NCI-H82 treated with DMSO at 0.1 percent for 48 hours (cell line): ENCODE measurements around the gene RPL22.
A peak's percentile ranks its signal among the peaks of the same experiment; 100 is the strongest.
"Not testable (repeated sequence)": the region's sequence is repeated elsewhere in the genome, so short reads cannot be mapped to it uniquely, and the experiment has no call there.

ENCODE experiments used
- DNase-seq: peaks from one replicate; lab custom pipeline; 2025; ENCODE audit not compliant: unreplicated experiment; lab: John Stamatoyannopoulos, UW

The RPL22 gene

GRCh38 chr1:6234502-6235295 is 35.3 kb upstream of the RPL22 start:
- DNase-seq: no peak

DNA sequence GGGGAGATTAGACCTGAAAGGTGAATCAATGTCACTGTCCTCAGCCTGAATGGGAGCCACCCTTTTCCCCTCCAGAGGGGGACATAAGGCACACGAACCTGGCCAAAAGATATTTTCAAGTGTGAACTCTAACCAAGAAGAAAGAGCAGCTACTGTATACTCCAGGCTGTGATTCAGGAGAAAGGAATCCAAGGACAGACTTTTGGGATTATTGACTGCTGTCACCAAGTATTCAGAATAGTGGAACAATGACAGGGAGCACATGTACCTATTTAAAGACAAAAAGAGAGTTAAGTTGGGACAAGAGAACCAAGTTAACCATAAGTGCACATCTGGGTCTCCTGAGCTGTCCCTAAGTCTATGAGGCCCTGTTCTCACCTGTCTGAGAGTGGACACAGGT is 34.0 kb upstream of the RPL22 start:
- peak; percentile 39 for DNase-seq

GRCh38 chr1:6225651-6226050 is 26.3 kb upstream of the RPL22 start:
- DNase-seq: no peak

DNA sequence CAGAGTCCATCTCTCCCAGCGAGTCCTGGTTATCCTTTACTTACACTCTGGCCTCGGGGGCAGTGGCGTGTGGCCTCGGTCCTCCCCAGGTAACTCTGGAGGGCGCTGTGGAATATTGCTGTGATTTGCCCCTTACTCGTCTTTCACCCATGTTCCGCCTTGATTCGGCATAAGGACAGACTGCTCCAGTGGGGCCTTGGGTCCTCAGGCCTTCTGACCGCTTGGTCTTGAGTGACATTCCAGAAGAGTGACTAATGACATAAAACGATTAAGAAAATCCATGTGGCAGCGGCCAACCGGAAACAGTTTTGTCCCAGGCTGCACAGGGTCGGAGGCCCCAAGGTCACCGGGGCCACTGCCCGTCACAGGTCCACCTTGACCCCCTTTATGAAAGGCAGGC is 25.3 kb upstream of the RPL22 start:
- no peak for DNase-seq

DNA sequence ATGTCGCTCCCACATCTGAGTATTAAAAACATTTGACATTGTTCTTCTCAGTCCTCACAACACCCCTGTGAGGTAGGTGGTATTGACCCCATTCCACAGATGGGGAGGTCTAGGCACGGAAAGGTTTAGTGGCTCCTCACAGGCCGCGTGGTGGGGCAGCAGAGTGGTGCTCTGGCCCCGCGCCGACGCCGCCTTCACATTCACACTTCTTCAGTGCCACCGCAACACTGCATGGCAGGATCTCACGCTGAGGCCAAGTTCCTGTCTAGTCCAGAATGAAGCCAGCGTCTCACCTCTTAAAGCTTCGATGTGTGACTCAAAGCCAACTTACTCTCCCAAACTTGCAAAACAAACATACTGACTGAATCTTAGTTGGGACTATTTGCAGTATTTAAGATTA is 24.2 kb upstream of the RPL22 start:
- no peak for DNase-seq

GRCh38 chr1:6222636-6223035 is 23.2 kb upstream of the RPL22 start:
- no peak for DNase-seq

GRCh38 chr1:6221210-6221784 is 21.9 kb upstream of the RPL22 start:
- no peak for DNase-seq

- peak; percentile 24 for DNase-seq
These were observed 20.8 kb upstream of the RPL22 start for GRCh38 chr1:6220236-6220635.

- not testable (repeated sequence) for DNase-seq
These were observed 20.2 kb upstream of the RPL22 start for GRCh38 chr1:6219641-6220040.

DNA sequence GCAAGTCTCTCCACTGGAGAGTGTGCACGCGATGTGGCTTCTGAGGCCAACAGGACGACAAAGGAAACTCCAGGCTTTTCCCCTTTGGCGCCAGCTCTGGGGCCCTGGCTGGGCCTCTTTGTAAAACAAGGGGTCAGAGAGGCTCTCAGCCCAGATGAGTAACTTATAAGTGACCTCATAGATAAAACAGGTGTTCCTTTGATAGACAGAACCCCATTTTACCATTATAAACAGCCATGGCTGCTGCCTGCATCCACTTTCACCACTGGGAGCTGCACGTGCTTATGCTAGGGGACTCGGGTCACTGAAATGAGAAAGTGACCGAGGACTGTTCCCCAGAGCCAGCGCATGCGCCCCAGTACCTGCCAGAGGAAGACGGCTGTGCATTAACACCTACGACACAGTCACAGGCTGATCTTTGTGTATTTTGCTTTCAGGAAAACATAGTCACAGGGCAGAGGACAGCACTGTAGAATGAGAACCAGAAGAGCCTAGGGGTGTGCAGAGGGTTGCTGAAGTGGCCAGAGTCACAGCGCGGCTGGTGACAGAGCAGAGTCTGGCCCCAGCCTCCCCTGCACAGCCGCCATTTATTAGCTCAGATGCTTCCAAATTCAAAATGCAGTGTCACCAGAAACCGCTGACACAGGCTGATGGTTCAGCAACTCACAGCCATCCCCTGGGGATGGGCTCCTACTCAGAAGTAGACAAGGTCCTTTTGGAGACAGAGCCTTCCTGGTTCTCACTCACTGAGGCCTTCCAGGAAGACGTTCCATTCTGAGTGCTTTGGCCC is 19.2 kb upstream of the RPL22 start:
- DNase-seq: no peak

DNA sequence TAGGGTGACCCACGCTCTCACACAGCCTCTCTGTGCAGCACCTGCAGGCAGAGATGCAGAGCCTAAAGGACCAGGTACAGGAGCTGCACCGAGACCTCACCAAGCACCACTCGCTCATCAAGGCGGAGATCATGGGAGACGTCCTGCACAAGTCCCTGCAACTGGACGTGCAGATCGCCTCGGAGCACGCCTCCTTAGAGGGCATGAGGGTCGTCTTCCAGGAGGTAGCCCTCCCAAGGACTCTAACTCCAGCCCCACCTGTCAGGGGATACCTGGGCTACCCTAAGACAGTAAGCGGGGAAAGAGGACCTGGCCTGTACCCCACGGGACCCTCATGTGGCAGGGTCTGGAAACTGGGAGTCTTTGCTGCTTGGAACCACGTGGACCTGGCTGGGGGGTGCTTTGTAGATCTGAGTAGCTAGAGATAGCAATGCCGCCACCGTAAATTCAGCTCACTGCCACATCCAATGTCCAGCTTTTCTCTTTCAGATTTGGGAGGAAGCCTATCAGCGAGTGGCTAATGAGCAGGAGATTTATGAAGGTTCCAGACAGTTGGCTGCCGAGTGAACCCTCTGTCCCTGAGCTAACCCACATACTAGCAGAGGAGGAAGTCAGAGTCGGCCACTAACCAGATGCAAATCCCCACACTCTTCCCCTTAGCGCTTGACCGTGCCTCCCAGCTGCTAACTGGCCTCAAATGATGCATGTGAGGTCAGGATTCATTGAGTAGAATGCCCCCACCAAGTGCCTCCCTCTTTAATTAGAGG is 13.0 kb upstream of the RPL22 start:
- DNase-seq: no peak

DNA sequence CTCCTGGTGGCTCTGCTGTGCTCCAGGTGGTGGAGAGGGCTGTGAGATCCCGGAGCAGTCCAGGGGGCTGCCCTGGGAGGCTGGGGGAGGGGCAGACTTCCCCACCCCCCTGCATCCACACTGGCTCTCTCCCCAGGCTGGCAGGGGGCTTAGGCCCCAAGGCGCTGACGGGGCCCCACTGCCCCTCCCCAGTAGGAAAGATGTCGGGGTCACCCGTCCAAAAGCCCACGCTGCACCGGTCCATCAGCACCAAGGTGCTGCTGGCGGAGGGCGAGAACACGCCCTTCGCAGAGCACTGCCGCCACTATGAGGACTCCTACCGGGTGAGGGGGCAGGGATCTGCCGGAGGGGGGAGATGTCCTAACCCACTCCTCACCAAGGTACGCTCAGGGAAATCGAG is 12.3 kb upstream of the RPL22 start:
- DNase-seq: no peak

DNA sequence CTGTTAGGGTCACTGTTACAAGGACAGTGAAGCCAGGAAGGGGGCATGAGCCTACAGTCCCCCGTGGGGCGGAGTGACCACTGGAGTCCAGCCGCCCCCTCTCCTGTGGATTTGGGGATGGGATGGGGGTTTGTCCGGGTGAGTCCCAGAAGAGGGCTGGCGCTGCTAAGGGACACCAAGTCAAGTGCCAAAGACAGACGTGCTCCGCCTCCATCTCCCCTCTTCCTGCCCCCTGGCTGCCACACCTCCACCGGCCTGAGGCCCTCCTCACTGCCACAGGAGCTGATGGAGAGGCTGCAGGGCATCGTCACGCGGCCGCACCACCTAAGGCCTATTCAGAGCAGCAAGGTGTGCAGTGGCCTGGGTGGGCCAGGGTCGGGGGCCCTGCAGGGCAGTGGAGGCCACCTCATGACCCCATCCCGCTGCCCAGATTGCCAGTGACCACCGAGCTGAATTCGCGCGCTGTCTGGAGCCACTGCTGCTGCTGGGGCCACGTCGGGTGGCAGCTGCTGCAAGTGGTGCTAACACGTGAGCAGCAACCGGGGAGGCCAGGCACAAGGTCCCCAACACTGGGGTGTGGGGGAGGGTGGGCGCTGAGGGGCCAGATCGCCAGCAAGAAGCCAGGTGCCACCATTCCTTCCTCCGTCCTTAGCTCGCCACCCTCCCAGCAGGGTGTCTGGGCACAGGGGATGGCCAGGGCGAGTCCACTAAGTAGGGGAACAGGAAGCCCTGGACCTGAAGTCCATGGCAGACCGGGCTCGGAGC is 11.4 kb upstream of the RPL22 start:
- no peak for DNase-seq

GRCh38 chr1:6209661-6210580 is 10.5 kb upstream of the RPL22 start:
- DNase-seq: no peak

- DNase-seq: peak; percentile 63
These were observed 9.6 kb upstream of the RPL22 start for GRCh38 chr1:6208723-6209660.

DNA sequence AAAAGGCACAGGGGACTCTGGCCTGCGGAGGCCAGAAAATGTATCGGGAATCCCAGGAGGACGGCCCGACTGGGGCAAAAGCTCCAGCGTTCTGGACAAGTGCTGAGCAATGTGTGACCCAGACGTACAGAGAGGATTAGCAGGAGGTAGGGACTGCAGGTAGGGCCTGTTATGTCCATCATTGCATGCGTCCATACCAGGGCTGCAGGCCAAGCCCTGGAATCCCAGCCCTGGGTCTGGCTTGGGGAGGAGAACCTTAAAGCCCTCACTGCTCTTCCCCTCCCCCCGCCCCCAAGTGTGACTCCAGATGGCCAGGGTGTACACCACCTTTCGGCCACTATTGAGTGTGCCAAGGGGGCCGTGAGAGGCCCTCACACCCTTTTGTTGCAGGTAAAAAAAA is 8.5 kb upstream of the RPL22 start:
- peak; percentile 32 for DNase-seq

- DNase-seq: no peak
These were observed 7.9 kb upstream of the RPL22 start for GRCh38 chr1:6207075-6207885.

GRCh38 chr1:6206520-6206855 is 7.1 kb upstream of the RPL22 start:
- no peak for DNase-seq
